ENCODE results near the gene RXRB. TPM values are rescaled to one million over a fixed set of nuclear protein-coding genes. Genes with fewer than 3 reads are reported as not detected.

RXRB gene
- total RNA-seq, 2 experiments from 2014 or later = 43.8 to 44.2 TPM

DNA sequence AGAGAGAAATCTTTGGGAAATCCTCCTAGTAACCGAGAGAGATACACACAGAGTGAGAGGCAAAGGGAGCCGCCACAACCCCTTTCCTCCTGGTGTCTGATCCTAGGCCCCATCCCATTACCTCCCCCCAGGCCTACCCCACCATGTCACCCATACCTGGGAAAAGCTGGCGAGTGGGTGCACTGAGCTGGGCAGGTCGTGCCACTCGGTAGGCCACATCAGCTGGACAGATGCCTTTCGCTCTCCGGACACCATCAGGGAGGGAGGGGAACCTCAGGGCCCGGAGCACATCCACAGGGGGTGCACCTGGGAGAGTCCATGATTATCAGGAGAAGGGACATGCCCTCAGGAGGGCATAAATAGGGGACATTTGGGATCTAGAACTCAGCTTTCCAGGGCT lies 11.3 kb downstream of the RXRB start:
- ChIA-PET POLR2A (no interaction called here), CTCF (interaction anchor here (1.2 to 1.9 kb wide), 2 partner anchors 8 to 60 kb away, joined by 4 to 10 read pairs; no protein-coding TSS in a partner anchor)

DNA sequence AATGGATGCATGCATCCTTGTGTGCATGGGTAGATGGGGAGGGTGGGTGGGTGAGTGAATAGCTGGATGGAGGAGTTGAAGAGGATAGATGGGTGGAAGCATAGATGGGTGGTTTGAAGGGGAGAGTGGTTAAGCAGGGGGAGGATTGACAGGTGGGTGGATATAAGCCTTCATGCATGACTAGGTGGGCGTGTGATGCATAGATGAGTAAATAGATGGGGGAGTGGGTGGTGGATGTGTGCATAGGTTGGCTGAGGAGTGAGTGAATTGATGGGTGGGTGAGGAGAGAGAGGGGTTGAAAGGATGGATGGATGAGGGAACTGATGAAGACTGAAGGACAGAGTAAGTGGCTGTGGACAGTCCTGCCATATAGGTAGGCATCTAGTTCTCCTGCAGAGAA lies 12.7 kb downstream of the RXRB start:
- CTCF ChIA-PET = no interaction called here

DNA sequence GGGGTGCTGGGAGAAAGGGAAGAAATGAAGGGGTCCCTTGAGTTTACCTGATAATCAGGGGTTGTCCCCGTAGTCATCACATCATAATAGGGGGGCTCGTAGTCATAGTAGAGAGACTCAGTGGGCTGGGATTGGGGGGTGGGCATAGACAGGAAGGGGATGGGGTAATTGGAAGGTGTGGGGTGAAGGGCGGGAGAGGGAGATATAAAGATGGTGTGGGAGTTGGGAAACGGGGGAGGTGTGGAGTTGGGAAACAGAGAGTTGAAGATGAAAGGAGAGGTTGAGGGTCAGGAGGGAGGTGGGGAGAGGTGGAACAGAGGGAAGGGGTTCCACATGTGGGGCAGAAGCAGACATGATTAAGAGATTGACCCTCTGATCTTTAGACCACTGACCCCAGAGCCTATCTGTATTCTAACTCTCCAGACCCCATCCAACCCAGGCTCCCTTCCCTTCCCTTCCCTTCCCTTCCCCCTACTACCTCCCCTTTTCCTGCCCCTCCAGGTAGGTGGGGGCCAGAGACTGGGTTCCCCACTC lies 14.7 kb downstream of the RXRB start:
- ChIA-PET POLR2A (no interaction called here), CTCF (no interaction called here)

More for the DNA sequence above, 12.7 kb downstream of the RXRB start:
- POLR2A ChIA-PET = no interaction called here

DNA sequence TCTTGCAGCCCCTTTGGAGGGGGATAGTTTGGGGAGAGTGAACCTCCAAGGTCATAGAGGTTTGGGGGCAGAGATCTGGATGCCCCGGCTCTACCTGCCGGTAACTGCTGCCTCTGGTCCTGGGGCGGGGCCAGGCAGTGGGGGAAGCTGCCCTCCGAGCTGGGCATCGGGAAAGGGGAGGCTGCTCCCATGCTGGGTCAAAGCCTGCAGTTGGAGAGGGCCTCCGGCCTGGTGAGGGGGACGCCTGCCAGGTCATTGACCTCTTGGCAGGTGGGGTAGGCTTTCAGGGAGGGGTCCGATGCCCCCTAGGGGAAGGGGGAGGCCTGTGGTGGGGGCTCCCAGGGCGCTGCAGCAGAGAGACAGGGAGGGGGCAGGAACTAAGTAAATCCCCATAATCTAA lies 15.3 kb downstream of the RXRB start:
- POLR2A ChIA-PET = no interaction called here

DNA sequence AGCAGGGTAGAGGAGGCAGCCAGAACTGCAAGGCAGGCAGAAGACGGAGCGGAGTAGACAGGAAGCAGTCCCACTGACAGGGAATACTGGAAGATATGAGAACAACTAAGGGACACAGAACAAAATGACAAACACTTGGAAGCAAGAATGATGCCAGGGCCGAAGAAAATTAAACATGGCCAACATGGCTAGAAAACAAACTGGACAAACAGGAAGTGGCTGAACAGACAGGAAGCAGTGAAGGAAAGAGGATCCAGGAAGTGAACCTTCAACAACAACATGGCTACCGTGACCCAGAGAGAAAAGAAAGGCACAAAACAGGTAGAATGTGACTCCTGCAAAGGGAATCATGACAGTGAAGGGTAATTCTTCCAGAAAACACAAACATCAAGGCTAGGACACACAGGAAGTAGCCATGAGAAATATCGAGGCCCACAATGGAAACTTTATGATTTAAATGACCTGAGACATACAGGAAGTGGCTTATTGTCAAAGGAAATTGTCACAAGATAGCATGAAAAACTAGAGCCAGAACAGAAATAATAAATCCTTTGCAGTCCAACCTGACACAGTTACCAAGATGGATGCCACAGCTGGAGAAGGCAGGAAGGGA lies 17.3 kb downstream of the RXRB start:
- POLR2A ChIA-PET = interaction anchor here (0.8 to 1.4 kb wide), 3 partner anchors 16 to 65 kb away, joined by 3 to 6 read pairs (median 3); no protein-coding TSS in a partner anchor
- CTCF ChIA-PET = interaction anchor here (0.8 to 1.9 kb wide), 2 partner anchors 14 to 60 kb away, joined by 3 to 9 read pairs; no protein-coding TSS in a partner anchor

More for the DNA sequence above, 15.3 kb downstream of the RXRB start:
- CTCF ChIA-PET = no interaction called here

DNA sequence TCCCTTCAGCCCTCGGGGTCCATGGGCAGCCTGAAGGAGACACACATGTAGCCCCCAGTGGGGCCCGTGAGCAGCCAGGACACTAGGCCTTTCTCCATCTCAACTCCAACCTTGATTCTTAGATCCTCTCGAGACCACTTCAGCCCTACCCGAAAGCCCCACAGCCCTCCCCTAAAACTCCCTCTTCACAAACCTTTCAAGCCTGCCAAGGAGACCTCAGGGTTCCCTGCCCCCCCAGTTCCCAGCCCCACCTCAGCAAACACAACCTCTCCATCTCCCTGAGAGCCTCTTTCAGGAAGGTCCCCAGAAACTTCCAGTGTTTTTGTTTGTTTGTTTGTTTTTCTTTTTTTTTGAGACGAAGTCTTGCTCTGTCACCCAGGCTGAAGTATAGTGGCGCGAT lies 19.3 kb downstream of the RXRB start:
- CTCF ChIA-PET = no interaction called here

DNA sequence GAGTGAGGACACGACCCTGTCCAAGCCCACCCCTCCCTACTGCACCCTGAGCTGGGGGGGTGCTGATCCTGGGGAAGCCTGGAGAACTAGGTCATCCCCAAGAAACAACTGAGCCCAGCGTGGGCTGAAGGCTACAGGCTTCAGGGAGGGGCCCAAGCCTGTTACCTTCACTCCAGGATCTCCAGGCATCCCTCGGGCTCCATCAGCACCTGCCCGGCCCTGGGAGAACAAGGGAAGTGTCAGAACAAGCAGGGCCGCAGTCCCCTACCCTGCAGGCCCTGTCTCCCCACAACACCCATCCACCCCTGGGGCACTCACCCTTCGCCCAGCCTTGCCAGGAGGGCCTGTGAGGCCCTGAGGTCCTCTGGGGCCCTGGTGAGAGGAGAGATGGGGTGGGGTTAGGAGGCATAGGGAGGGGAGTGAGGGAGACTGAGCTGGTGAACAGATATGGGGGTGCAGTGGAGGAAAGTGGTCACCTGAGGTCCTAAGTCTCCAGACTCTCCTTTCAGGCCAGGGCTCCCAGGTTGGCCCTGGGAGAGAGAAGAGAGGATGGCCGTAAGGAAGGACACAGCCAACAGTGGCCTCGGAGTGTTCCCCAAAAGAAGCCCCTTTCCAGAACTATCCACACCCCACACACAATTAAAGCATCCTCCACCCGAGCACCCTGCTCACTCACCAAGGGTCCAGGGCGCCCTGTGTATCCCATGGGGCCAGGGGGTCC lies 21.6 kb downstream of the RXRB start:
- ChIA-PET CTCF (no interaction called here), POLR2A (no interaction called here)

More for the DNA sequence above, 19.3 kb downstream of the RXRB start:
- POLR2A ChIA-PET = no interaction called here

DNA sequence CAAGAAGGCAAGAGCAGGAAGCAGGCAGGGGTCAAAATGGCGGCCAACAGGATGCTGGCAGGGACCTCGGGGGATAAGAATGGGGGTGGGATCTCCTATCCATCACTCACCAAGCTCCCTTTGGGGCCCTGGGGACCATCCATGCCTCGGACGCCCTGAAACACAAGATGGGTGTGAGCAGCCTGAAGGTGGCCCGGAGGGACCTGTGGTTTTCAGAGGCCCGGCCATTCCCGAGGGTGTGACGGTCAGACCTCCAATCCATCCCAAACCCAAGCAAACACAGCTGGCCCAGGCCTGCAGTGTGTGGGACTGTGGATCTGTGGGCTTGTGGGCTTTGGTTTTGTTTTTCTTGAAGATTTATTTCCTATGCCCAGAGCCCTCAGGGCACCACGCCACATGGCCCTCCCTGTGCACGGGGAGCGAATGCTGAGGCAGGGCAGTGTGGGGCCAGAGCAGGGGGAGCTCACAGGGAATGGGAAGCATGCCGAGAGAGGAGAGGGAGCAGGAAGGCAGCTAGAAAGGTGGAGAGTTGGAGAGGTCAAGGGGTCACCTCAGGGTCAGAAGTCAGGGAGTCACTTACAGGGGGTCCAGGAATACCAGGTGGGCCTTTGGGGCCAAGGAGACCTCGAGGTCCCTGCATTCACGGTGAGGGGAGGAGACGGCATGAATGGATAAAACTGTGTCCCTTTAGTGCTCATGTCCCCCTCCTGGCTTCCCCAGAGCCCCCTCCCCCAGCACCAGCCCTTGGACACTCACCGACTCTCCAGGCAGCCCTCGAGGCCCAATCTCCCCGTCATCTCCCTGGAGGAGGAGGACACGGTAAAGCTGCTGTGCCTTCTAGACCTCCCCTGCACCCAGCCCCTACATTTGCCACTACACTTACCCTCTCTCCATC lies 22.7 kb downstream of the RXRB start:
- CTCF ChIA-PET = no interaction called here

DNA sequence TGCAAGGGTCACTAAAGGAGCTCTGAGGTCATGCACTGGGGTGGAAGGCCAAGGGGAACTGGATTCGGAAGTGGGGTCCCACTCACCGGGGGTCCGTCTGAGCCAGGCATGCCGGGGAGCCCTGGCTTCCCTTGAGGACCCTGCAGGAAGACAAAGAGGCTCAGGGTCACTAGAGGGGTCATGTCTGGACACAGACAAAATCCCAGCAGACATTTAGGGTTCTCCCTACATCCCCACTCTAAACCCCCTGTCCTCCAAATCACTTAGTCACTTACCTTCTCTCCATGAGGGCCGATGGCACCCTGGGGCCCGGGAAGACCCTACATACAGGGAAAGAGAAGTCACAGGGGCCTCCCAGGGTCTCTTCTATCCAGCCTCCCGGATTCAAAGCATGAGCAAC lies 23.6 kb downstream of the RXRB start:
- ChIA-PET POLR2A (no interaction called here), CTCF (no interaction called here)

More for the DNA sequence above, 22.7 kb downstream of the RXRB start:
- POLR2A ChIA-PET = no interaction called here

DNA sequence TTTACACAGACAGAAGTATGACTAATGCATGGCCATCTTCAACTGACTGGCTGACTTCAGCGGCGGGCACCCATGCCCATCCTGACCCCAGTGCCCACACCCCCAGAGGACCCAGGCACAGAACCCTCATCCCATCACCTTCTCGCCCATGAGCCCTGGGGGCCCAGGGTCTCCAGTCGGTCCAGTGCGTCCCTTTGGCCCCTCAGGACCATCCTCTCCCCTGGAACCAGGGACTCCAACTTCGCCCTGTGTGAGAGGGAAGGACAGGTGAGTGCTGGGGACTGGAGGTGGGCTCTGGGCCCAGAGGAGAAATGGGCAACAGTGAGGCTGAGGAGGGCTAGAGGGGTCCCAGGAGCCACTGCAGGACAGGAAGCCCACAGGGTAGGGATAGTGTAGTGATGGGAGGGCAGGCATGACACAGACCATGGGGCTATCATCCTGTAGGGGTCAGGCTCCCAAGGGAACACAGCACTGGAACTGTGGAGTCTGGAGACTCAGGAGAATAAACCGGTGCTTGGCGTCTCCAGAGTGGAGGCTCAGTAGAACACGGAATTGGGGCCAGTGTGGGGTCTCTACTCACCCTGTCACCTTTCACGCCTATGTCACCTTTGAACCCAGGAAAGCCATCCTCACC lies 24.9 kb downstream of the RXRB start:
- CTCF ChIA-PET = interaction anchor here (0.5 to 1.1 kb wide), 3 partner anchors 14 to 72 kb away, joined by 3 read pairs; no protein-coding TSS in a partner anchor
- POLR2A ChIA-PET = no interaction called here

DNA sequence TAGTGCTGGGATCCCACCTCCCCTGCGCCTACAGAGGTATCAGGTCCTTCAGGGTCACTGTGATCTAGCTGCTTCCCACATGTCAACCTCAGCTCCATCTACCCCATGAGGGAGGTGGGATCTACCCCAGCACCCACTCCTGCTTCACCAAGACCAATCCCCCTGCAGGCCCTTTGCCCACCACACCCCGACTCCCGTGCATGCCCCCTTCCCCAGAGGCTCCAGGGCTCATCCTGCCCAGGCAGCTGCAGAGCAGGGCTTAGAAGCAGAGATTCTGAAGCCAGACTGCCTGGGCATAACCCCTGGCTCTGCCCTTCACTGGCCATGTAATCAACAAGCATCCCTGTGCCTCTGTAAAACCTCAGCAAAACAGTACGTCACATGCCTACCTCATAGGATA lies 25.7 kb downstream of the RXRB start:
- POLR2A ChIA-PET = no interaction called here
- CTCF ChIA-PET = interaction anchor here (0.6 to 1.3 kb wide), 3 partner anchors 14 to 69 kb away, joined by 3 to 6 read pairs (median 4); no protein-coding TSS in a partner anchor

DNA sequence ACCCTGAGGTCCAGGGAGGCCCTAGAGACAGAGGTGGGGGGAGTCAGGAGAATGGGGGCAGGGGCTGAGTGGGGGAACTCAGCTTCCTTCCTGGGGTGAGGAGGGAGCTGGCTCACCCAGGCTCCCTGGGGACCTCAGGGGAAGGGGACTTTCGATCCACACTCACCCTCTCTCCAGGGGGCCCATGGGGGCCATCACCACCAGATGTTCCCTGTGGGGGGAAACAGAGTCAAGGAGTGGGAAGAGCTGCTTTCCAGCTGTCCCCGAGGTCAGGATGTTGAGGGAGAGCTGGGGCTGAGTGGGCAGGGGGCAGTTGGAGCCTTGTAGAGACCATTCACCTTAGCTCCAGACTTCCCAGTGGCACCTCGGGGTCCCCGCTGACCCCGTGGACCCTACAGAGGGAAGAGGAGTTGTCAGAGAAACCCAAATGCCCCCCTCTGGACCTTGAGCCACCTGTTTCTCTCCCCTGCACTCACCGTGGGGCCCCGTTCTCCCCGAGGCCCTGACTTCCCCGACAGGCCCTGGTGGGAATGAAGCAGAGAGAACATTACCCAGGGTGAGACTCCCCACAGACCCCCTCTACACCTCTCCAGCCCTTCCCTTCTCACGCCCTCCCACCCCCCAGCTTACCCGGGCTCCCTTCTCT lies 26.8 kb downstream of the RXRB start:
- CTCF ChIA-PET = interaction anchor here (0.7 to 1.3 kb wide), 2 partner anchors 12 to 24 kb away, joined by 3 to 4 read pairs; no protein-coding TSS in a partner anchor
- POLR2A ChIA-PET = no interaction called here

DNA sequence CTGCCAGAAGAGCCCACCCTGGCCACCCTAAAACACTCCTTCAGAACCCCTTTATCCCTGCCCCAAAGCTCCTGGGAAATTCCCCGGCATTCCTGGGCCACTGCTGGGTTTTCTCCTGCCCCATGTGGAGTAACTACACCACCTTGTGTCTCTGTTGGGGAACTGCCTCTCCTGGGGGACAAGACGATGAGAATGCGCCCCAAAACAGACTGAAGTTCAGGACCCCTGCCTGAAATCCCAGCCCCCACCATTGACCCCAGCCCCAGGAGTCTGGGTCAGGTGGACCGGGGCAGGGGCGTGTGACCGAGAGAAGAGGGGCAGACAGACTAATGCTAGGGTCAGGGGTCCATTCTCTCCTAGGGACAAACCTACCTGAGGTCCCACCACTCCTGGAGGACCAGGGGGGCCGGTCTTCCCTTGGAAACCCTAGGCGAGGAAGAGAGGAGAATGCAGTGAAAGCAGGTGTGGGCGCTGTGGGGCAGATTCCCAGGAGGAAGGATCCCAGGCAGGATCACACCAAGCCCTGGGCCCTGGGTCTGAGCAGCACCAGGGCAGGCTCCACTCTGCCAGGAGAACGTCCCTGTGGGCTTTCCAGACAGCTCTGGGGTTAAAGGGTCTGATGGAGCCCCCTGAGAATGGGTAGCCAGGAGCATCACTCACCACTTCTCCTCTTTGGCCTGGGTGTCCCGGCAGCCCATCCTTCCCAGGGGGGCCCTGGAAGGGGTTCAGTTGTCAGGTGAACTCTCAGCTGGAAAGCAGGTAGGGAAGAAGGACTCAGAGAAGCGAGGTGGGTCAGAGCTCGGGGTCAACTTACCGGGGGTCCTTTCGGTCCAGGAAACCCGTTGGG lies 27.6 kb downstream of the RXRB start:
- ChIA-PET CTCF (interaction anchor here (0.7 to 1.2 kb wide), 3 partner anchors 12 to 53 kb away, joined by 3 to 4 read pairs (median 4); no protein-coding TSS in a partner anchor), POLR2A (interaction anchor here (0.6 kb wide), 1 partner anchor 327 kb away, joined by 3 read pairs; no protein-coding TSS in a partner anchor)

DNA sequence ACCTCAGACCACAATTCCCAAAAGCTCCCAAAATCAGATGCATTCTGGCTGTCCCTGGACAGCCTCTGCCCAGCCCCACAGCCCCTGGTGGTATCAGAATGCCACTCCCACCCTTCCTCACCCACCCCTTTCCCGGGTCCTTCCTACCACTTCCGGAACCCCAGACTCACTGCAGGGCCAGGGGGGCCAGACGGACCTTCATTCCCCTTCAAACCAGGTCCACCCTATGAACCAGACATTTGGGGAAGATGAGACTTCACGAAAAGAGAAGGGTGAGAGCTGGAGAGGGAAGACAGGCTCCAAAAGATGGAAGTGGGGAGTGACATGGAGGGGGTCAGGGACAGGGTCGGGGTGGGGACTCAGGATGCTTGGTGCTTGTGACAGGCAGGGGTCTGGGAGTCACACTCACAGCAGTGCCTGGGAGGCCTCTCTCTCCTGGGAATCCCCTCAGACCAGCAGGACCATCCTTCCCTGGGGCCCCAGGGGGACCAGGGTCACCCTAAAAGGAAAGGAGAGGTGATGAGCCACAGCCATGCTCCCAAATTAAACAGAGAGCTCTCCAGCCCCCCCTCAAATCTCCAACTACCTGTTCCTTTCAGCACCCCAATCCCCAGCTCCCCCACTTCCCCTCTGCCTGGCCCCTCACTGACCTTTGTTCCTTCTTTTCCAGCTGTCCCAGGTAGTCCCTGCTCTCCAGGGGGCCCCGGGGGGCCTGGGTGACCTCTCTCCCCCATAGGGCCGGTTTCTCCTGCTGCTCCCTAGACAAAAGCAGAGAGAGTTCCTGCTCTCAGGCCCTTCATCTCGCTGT lies 28.4 kb downstream of the RXRB start:
- CTCF ChIA-PET = interaction anchor here (0.7 to 1.2 kb wide), 2 partner anchors 13 to 52 kb away, joined by 4 read pairs; no protein-coding TSS in a partner anchor
- POLR2A ChIA-PET = no interaction called here

DNA sequence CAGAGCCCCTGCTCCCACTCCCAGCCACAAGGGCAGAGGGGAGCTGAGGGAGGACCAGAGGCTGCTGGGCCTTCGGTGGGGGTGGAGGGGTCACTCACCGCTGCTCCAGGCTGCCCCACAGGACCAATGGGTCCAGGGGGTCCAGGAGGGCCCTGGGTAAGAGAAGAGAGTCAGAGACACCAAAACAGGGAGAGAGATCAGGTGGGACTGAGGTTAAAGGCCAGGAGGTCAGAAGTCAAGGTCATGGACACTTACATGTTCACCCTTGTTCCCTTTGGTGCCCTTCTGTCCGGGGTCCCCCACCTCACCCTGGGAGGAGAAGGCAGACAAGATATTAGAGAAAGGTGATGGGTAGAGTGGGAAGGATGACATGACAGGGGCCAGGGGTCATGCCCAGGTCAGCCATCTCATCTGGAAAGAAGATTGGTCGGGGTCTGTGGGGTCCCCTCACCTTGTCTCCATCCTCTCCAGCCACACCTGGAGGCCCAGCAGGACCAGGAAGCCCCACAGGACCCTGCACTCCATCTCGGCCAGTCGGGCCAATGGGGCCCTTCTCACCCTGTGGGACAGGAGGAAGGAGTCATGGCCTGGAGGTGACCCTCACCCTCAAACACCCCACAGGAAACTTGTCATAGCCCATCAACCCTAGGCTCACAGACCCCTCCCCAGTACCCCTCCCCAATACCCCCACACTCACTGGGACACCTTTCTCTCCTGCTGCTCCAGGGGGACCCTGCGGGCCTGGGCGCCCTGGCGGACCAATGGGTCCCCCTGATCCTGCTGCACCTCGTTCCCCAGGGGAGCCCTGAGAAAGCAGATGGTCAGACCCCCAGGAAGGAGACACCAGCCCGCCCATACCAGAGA lies 29.2 kb downstream of the RXRB start:
- CTCF ChIA-PET = no interaction called here

More for the DNA sequence above, 29.2 kb downstream of the RXRB start:
- POLR2A ChIA-PET = no interaction called here
